Upper lobe of right lung (tissue), 1 donor: ENCODE data around the gene COL15A1. TPM values are rescaled to one million over a fixed set of nuclear protein-coding genes. Genes with fewer than 3 reads are reported as not detected.
A peak's percentile ranks its signal among the peaks of the same experiment; 100 is the strongest.

Experiments
- ATAC-seq: fragments of 200-7000 bp; cut with Tn5 transposase; one replicate; pipeline ENCODE4 v1.9.1; 2020; ENCODE audit warnings: mild to moderate bottlenecking, moderate library complexity
- DNase-seq: peaks from one replicate; pipeline ENCODE4 v3.0.0-alpha.2; 2020
- H3K27ac ChIP-seq: fragments of 200-600 bp; one replicate; pipeline ENCODE4 v1.8.0; 2022
- H3K27me3 ChIP-seq: fragments of 200-600 bp; one replicate; pipeline ENCODE4 v1.8.0; 2022; ENCODE audit warnings: mild to moderate bottlenecking
- H3K36me3 ChIP-seq: fragments of 200-600 bp; one replicate; pipeline ENCODE4 v1.8.0; 2022
- H3K4me1 ChIP-seq: fragments of 200-600 bp; one replicate; pipeline ENCODE4 v1.8.0; 2022
- H3K4me3 ChIP-seq: fragments of 200-600 bp; one replicate; pipeline ENCODE4 v1.8.0; 2022; ENCODE audit warnings: mild to moderate bottlenecking
- H3K9me3 ChIP-seq: fragments of 200-600 bp; one replicate; pipeline ENCODE4 v1.8.0; 2022
- intact Hi-C: fragments of 100-400 bp; cut with DNase I; formaldehyde crosslinking; loops from one replicate; pipeline ENCODE4 v1.11.0; 2022
- total RNA-seq: library from RNA; stranded (reverse); fragmentation: NEBNext Ultra II Directional; extraction: Animal tissue kit (Norgen Biotek cat#: 25700); gene quantifications from one replicate; pipeline ENCODE4 v1.2.1, GENCODE V29; 2021
- TF ChIP-seq, protein P1 (sequence below): fragments of 200-600 bp; IDR thresholded peaks from one replicate; pipeline ENCODE4 v1.8.0; 2022; ENCODE audit warnings: antibody characterized with exemption
- donor health status: DM: no; HTN: yes; CAD: no; lungs with severe emphysema.

COL15A1 gene
- total RNA-seq, 1 donor from 2014 or later, result 8.0 TPM

DNA sequence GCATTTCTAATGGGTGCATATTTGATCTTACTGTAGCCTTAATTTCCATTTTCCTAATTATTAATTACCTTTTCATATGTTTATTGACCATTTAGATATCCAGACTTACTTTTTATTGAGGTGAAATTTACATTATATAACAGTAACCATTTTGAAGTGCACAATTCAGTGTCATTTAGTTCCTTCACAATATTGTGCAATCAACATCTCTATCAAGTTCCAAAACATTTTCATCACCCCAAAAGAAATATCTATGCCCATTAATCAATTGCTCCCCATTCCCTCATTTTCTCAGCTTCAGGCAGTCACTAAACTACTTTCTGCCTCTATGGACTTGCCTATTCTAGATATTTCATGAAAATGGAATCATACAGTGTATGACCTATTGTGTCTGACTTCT, 5.9 kb downstream of the COL15A1 start:
- ATAC-seq (no peak), DNase-seq (no peak)
- Histone ChIP-seq H3K4me3 (no peak overlapping the region), H3K4me1 (no peaks in the 10 kb centered on the region), H3K36me3 (no peaks in the 10 kb centered on the region), H3K27me3 (peaks cover 19% of the 10 kb centered on the region), H3K27ac (no peak overlapping the region), H3K9me3 (no peaks in the 10 kb centered on the region)
- intact Hi-C loops, result no loop called here
- TF ChIP-seq, protein P1, sequence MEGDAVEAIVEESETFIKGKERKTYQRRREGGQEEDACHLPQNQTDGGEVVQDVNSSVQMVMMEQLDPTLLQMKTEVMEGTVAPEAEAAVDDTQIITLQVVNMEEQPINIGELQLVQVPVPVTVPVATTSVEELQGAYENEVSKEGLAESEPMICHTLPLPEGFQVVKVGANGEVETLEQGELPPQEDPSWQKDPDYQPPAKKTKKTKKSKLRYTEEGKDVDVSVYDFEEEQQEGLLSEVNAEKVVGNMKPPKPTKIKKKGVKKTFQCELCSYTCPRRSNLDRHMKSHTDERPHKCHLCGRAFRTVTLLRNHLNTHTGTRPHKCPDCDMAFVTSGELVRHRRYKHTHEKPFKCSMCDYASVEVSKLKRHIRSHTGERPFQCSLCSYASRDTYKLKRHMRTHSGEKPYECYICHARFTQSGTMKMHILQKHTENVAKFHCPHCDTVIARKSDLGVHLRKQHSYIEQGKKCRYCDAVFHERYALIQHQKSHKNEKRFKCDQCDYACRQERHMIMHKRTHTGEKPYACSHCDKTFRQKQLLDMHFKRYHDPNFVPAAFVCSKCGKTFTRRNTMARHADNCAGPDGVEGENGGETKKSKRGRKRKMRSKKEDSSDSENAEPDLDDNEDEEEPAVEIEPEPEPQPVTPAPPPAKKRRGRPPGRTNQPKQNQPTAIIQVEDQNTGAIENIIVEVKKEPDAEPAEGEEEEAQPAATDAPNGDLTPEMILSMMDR, result no peak

DNA sequence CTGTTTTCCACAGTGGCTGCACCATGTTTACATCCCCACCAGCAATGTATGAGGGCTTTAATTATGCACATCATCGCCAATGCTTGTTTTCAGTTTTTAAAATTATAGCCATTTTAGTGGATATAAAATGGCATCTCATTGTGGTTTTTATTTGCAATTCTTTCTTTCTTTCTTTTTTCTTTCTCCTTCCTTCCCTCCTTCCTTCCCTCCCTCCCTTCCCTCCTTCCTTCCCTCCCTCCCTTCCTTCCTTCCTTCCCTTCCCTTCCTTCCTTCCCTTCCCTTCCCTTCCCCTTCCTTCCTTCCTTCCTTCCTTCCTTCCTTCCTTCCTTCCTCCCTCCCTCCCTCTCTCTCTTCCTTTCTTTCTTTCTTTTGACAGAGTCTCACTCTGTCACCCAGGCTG, 6.6 kb downstream of the COL15A1 start:
- TF ChIP-seq, protein P1, result no peak
- H3K4me3 ChIP-seq, result no peak overlapping the region
- H3K27ac ChIP-seq, result no peak overlapping the region
- H3K36me3 ChIP-seq, result no peaks in the 10 kb centered on the region
- H3K4me1 ChIP-seq, result no peaks in the 10 kb centered on the region
- H3K27me3 ChIP-seq, result peaks cover 12% of the 10 kb centered on the region
- ATAC-seq (no peak), DNase-seq (no peak)
- intact Hi-C loops, result no loop called here
- H3K9me3 ChIP-seq, result no peaks in the 10 kb centered on the region

DNA sequence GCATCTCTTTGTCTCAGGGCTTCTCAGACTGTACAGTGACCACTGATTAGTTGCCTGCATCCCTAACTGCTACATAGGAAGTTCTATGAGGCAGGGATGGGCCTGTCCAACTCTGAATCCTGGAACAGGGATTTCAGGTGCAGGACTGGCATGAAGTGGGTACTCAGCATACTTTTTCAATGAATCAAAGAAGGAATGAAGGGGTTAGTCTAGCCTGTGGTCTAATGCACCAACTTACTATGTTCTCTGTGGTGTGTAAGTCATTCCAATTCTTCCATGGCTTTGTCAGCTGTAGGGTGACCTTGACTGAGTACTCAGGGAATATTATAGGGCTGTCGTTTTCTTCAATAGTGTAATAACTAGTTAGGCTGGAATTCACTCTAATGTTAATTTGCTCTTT, 8.3 kb downstream of the COL15A1 start:
- no peaks in the 10 kb centered on the region for H3K27me3 ChIP-seq
- H3K9me3 ChIP-seq, result no peaks in the 10 kb centered on the region
- intact Hi-C loops, result no loop called here
- no peak overlapping the region for H3K4me3 ChIP-seq
- no peak overlapping the region for H3K27ac ChIP-seq
- no peaks in the 10 kb centered on the region for H3K4me1 ChIP-seq
- TF ChIP-seq, protein P1, result no peak
- ATAC-seq, result peak; percentile 15
- H3K36me3 ChIP-seq, result no peaks in the 10 kb centered on the region
- no peak for DNase-seq

DNA sequence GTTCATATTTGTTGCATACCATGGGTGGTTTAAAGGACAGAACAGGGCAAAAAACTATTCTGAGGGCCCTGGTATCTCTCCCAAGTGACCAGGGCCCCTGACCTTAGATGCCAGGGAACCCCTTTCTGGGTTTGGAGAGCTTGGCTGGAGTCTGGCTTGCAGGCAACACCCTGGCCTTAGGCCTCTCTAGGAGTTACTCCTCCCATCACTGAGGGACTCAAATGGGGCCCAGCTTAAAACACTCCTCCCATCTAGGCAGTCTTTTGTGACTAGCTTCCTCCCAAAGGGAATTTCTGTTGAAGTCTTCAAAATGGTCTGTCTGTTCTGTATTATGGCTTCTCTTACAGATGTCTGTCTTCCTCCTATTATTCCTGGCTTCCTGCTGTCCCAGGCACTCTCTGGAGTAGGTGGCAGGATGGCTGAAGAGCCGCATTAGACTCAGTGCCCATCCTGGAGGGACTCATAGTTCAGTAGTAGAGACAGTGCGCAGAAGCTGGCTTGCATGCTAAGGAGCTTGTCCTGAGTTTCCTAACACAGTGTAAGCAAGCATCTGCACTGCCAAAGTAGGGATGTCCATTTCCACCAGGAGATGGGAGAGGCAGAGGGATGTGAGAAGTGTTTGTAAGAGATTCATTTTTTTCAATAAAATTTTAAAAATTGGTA, 10.0 kb downstream of the COL15A1 start:
- no peaks in the 10 kb centered on the region for H3K4me1 ChIP-seq
- H3K36me3 ChIP-seq, result no peaks in the 10 kb centered on the region
- ATAC-seq (no peak), DNase-seq (no peak)
- H3K27ac ChIP-seq, result no peak overlapping the region
- no peaks in the 10 kb centered on the region for H3K27me3 ChIP-seq
- intact Hi-C loops, result no loop called here
- H3K9me3 ChIP-seq, result no peaks in the 10 kb centered on the region
- H3K4me3 ChIP-seq, result no peak overlapping the region
- TF ChIP-seq, protein P1, result no peak

DNA sequence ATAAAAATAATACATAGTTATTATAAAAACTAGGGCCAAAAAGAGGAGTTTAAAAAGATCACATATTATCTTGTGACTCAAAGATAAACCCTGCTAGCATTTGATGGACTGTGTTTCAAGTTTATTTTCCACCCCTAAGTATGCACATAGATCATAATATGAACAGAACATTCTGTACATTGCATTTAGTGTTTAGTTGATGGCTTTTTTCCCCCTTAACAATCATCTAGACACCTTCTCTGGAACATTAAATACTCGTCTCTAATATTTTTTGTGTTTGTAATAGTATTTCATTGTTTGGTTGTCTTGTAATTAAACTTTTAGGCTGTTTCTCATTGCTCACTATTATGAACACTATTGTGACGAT, 10.5 kb downstream of the COL15A1 start:
- DNase-seq (no peak), ATAC-seq (no peak)
- Histone ChIP-seq H3K27ac (no peak overlapping the region), H3K27me3 (no peaks in the 10 kb centered on the region), H3K4me1 (no peaks in the 10 kb centered on the region), H3K36me3 (no peaks in the 10 kb centered on the region), H3K9me3 (no peaks in the 10 kb centered on the region), H3K4me3 (no peak overlapping the region)
- intact Hi-C loops, result no loop called here
- TF ChIP-seq, protein P1, result no peak

DNA sequence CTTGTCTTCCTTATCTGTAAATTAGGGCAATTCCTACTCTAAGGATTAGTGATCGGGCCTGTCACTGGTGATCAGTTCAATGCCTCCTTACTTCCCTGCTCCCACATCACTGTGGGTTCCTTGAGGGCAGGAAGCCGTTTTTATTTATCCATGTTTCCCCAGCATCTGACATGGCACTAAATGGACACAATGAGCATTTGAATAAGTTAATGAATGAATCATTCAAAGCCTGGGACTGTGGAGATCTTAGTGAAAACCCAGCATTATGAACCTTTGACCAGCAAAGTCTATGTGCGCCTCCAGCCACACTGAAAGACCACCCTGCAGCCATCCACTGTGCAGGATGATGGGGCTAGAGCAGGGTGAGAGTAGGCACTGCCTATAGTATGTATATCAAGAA, 11.6 kb downstream of the COL15A1 start:
- ATAC-seq, result no peak
- no peak overlapping the region for H3K27ac ChIP-seq

More for the DNA sequence above, 11.6 kb downstream of the COL15A1 start:
- H3K9me3 ChIP-seq, result no peaks in the 10 kb centered on the region
- no peaks in the 10 kb centered on the region for H3K36me3 ChIP-seq
- TF ChIP-seq, protein P1, result no peak
- DNase-seq, result no peak
- intact Hi-C loops, result no loop called here
- H3K4me3 ChIP-seq, result no peak overlapping the region
- no peaks in the 10 kb centered on the region for H3K4me1 ChIP-seq
- H3K27me3 ChIP-seq, result no peaks in the 10 kb centered on the region
